GM19372 (cell line): ENCODE data around the gene SARS2.

Experiments used
- ATAC-seq: cut with Tn5 transposase; IDR thresholded peaks from one replicate; pipeline ENCODE4 v1.9.1; 2021; ENCODE audit warnings: mild to moderate bottlenecking, low read depth, moderate library complexity; ENCODE audit not compliant: unreplicated experiment

SARS2 gene

DNA sequence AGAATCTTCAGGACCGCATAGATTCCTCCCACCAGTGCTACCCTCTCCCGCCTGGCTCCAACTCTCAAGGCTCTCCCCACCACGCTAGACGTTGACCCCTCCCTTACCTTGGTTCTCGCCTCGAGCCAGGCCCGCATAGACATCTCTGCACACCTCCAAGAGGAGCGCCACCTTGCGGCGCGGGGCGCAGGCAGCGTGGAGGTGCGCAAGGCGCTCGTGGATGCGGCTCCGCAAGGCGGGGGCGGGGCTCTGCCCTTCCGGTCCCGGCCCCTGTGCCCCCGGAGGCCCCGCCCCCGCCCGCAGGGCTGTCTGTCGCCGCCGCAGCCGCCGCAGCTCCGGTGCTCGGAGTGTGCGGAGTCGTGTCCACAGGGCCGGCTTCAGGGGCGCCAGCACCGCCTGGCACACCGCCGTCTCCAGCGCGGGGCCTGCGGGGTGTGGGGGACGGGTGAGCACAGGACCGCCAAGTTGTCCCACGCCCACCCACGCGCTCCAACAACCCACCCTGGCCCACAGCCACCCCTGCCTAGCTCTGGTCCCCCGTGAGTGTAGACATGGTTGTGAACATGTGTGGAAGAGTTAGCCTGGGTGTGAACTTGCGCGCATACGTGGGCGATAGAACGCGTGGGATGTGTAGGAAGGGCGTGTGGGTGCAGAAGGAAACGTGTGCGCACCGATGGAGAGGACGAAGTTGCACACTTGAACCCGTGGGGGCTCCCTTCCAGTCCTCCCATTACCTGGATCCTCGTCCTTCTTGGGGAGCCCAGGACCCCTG is 60.5 kb downstream of the SARS2 start:
- peak; percentile 78 for ATAC-seq

DNA sequence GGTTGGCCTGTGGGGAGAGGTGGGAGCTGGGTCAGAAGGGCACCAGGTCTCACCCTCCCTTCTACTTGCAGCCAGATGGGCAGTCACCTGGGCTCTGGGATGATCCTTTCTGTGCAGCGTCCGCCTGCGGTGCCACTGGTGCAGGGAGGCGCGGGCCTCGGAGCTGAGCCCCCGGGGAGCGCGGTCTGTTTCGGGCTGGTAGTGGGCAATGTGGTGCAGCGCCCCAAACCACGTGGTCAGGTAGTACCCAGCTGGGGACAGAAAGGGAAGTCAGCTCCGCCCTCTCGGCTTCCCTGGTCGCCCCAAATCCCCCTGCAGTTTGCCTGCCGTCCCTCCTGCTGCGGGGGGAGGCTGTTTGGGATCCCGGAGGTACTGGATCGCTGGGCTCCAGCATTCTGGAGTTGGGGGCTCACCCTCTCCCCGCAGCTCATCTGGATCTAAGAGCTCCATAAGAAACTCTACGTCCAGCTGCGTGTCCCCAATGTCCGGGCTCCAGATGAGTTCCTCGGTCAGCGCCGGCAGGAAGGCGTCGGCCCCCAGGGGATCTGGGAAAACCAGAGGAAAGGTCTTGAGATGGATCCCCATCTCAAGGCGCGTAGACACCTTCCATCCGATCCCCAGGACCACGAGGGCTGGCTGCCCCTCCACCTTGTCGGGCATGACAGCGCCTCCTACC is 61.3 kb downstream of the SARS2 start:
- no peak for ATAC-seq

DNA sequence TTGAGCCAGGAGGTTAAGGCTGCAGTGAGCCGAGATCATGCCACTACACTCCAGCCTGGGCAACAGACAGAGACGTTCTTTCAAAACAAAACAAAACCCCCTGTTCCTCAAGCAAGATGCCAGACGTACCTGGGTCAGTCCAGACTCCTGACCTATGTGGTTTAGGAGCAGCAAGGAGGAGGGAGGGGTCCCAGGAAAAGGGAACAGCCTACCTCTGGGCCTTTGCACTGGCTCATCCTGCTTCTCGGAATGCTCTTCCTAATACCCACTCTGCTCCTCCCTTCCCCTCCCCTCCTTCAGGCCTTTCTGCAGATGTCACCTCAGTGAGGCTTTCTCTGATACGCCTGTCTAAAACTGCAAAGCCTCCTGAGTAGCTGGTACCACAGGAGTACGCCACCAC is 62.0 kb downstream of the SARS2 start:
- no peak for ATAC-seq

- no peak for ATAC-seq
These were observed 63.3 kb downstream of the SARS2 start for GRCh38 chr19:38867171-38867780.
